Transverse colon (tissue), 3 donors: Measurements from ENCODE around the gene PIGV.

ENCODE experiments used
- POLR2A ChIP-seq: fragments of 450-650 bp; IDR thresholded peaks from one replicate; pipeline ENCODE4 v1.6.1; 2016; ENCODE audit warnings: antibody characterized with exemption, mild to moderate bottlenecking, moderate library complexity
- TF ChIP-seq, protein P1 (sequence below), 5 experiments: fragments of 200-600 bp in 3 of 5; fragments of 450-650 bp in 2 of 5; sonication (generic) in 3 of 5; IDR thresholded peaks; 1 replicate in 2 of 5; 2 replicates in 3 of 5; pipeline ENCODE4 v1.5.1; 2016 to 2017; ENCODE audit warnings: antibody characterized with exemption in 5 of 5, inconsistent platforms in 3 of 5, mild to moderate bottlenecking in 2 of 5, moderate library complexity in 1 of 5

DNA sequence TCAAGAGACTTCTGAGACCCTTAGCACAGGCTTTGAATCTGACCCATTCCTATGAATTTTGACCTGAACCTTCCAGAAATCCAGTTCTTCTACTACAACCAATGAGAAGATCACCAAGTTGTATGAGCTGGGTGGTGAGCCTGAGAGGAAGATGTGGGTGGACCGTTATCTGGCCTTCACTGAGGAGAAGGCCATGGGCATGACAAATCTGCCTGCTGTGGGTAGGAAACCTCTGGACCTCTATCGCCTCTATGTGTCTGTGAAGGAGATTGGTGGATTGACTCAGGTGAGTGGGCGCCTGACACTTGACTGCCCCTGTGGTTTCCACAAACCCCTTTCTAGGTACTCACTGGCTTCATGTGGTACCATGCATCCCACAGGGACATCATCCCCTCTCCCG is 20.0 kb upstream of the PIGV start:
- TF ChIP-seq, protein P1, sequence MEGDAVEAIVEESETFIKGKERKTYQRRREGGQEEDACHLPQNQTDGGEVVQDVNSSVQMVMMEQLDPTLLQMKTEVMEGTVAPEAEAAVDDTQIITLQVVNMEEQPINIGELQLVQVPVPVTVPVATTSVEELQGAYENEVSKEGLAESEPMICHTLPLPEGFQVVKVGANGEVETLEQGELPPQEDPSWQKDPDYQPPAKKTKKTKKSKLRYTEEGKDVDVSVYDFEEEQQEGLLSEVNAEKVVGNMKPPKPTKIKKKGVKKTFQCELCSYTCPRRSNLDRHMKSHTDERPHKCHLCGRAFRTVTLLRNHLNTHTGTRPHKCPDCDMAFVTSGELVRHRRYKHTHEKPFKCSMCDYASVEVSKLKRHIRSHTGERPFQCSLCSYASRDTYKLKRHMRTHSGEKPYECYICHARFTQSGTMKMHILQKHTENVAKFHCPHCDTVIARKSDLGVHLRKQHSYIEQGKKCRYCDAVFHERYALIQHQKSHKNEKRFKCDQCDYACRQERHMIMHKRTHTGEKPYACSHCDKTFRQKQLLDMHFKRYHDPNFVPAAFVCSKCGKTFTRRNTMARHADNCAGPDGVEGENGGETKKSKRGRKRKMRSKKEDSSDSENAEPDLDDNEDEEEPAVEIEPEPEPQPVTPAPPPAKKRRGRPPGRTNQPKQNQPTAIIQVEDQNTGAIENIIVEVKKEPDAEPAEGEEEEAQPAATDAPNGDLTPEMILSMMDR (IDR thresholded peaks at IDR 0.05) = no peak
- TF ChIP-seq POLR2A = no peak
